NCI-H460 (cell line): ENCODE results near the gene GYPE. TPM values are rescaled to one million over a fixed set of nuclear protein-coding genes. Genes with fewer than 3 reads are reported as not detected.
"Not testable (repeated sequence)": the region's sequence is repeated elsewhere in the genome, so short reads cannot be mapped to it uniquely, and the experiment has no call there.

Source experiments
- DNase-seq: peaks from one replicate; pipeline ENCODE4 v3.0.0-alpha.2; 2016; ENCODE audit warnings: low read depth; ENCODE audit errors: extremely low read depth
- total RNA-seq: library from RNA; depleted of rRNA; stranded (reverse); fragments of >200 nt; shearing (Covaris generic); gene quantifications from 2 replicates; pipeline ENCODE4 v1.2.3, GENCODE V29; 2014; rRNA removed

GYPE gene
- total RNA-seq, 1 experiment from 2014 or later: 2.3 TPM

- DNase-seq: not testable (repeated sequence)
These were observed 34.7 kb downstream of the GYPE start for GRCh38 chr4:143870523-143871268.

DNA sequence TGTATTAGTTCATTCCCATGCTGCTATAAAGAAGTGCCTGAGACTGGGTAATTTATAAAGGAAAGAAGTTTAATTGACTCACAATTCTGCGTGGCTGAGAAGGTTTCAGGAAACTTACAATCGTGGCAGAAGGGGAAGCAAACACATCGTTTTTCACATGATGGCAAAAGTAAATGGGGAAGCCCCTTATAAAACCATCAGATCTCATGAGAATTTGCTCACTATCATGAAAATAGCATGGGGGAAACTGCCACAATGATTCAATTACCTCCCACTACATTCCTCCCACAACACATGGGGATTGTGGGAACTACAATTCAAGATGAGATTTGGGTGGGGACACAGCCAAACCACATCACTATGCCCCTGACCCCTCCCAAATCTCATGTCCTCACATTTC is 35.4 kb downstream of the GYPE start:
- DNase-seq: not testable (repeated sequence)

DNA sequence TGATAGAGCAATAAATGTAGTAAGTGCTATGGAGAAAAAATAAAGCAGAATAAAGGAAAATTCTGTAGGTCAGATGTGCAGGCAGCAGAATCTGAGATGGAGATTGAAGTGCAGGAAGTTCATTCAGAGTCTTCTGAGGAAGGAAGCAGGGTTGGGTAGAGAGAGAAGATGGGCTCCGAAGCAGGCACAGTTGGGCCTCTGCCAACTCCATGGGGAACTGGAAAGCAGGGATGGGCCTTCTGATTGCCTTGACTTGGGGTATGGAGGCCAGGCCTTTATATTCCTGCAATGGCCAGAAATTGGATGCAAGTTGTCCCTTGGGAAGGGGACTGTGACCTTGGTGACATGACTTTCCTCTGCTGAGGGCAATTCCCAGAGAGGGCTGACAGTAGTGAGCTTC is 42.6 kb downstream of the GYPE start:
- not testable (repeated sequence) for DNase-seq

DNA sequence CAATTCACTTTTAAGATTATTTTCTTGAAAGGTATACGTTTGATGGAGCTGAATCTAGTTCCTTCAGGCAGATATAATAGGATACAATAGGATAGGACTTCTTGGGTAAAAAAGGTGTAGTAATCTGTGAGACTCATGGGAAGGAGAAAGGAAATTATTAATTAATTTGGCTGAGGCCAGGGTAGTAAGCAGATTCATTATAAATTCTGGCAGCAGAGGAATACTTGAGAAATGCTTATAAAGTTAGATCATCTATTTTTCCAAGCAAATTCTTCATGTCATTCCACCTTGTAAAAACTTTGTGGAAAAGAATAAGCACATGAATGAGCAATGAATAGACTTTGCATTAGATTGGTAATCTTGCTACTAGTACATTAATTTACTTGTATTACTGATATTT is 46.9 kb downstream of the GYPE start:
- DNase-seq: no peak

DNA sequence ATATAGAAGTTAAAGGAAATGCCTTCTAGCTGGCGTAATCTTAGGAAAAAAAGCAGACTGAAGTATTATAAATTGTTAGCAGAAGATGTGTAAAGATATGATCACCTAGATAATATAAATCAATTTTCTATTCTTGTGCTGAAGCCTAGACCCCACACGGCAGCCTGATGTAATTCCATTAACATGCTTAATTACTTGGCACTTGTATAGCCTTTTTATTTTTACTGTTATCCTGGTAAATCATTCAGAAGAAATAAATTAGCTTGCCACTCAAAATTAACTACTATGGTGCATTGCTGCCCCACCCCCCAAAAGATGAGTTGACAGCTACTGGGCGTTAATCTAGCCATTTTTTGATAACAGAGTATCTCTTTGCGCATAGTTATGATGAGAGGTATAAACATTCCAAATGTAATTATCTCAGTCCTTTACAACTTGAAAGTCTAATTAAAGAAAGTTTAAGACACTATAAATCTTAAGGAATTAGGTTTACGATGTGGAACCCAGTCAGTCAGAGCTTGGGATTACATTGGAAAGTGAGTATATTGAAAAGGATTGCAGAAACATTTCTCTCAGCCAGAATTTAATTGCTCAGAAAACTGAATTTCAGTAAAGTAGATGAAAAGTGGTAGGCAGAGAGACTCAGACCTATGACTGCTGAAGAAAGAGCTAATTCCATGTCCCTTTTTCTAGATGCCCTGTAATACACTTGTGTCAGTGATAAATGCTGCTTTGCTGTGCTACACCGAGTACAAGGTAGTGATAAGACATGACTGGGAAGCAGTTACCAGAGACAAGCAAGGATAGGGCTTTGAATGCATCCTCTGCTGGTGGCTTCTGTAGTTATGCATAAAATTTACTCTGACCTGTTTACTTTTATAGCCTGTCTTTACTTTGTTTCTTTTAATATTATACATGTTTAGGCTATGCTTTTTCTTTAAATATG is 47.7 kb downstream of the GYPE start:
- DNase-seq: not testable (repeated sequence)

DNA sequence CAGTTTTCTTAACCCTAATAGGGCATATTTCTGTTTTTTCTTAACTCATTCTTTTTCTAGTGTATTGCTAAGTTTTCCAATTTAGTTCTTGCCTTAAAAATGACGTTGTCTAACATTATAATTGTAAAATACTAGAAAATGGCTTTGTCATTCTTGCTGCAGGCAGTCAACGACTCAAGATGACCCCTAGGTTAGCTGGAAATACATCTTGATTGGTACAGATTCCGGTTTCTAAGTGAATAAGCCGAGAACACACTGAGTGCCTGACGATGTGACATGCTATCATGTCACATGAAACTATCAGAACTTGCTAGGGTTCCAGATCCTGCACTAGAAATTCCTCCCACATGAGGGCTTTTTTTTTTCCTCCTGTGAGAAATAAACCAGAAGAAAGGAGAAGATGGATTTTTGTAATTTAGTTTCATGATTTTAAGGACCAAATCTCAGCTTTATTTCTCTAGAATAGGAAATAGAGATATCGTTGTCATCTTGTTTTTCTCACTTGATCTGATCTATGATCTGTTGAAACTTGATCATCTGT is 49.3 kb downstream of the GYPE start:
- DNase-seq: not testable (repeated sequence)

DNA sequence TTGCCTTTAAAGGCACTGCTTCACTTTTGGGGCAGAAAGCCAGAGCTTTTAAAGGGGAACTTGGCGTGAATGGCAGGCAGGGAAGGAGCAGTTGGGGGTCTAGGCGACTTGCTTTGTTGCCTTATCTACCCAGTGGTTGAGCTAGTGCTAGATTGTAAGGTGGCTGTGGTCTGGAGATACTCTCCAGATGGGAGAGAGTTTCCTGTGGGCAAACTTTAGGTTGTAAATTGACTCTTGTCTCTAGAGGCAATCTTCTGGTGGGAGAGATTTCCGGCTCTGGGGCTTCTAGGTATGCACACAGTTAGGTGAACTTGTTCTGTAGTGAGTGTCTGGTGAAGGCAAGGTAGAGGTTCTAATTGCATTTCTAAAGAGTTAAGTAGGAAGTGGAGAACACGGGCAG is 50.7 kb downstream of the GYPE start:
- DNase-seq: not testable (repeated sequence)

GRCh38 chr4:143849296-143849695 is 56.1 kb downstream of the GYPE start:
- DNase-seq: not testable (repeated sequence)

DNA sequence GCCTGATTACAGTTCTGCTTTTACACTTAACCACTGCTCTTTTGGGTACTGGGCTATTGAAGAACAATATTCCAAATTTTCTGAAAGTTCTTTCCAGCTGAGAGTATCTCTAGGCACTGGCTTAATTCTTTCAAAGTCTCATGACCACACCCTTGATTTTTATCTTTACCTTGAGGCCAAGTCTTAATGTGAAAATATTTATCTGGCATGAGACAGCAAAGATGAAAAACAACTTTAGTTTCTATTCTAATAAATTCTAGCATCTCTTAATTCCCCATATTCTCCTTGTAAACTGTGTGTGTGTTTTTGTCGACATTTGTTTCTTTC is 61.9 kb downstream of the GYPE start:
- DNase-seq: not testable (repeated sequence)

DNA sequence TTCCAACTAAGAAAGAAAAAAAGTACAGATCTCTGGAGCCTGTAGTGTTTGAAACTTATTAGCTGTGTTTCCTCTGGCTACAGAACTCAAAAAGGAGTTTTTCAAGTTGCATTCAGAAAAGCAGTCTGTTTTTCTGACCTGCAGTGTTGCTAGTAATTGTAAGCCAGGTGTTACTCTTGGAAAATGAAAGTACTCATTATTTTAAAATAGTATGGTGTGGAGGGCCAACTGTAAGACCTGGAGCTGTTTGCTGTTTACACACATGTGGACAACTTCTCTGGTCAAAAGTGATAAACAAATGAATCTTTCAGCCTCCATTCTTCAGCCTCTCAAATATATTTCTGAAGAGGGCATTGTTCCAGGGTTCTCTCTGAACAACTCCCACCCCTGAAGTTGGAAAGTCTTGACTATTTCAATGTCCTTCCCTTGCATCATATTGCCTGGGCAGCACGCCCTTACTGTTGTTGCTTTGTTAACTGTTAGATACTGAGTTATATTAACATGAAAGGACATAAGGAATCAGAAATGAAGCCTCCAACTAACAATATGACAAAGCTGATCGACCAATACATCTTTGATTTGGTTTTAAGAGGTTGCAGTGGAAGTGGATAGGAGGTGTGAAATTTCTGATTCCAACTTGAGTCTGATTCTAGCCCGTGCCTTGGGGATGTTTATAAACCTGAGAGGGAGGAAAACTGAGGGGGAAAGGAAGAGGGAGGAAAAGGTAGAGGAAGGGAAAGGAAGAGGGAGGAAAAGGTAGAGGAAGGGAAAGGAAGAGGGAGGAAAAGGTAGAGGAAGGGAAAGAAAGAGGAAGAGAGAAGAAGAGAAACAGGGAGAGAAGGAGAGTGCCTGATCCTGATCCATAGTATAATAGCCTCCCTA is 62.5 kb downstream of the GYPE start:
- not testable (repeated sequence) for DNase-seq

- DNase-seq: not testable (repeated sequence)
These were observed 65.9 kb downstream of the GYPE start for GRCh38 chr4:143839413-143839812.

DNA sequence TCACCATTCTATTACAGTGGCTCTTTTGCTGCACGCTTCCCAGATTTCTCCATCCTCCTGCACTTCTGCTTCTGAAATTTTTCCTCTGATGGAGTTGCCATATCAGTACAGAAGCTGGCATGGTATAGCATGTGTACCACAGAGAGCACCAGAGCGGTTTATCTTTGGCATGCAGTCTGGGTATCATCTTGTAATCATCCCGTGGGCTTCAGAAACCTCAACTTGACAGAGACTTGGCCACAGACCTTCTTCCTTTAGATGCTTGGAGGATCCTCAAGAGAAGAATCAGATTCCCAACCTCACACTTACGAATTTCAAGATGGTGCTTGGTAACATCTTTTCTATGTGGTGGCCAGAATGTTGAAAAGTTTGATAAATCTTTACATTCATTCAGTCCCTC is 71.2 kb downstream of the GYPE start:
- DNase-seq: not testable (repeated sequence)

GRCh38 chr4:143833676-143834075 is 71.7 kb downstream of the GYPE start:
- DNase-seq: not testable (repeated sequence)

DNA sequence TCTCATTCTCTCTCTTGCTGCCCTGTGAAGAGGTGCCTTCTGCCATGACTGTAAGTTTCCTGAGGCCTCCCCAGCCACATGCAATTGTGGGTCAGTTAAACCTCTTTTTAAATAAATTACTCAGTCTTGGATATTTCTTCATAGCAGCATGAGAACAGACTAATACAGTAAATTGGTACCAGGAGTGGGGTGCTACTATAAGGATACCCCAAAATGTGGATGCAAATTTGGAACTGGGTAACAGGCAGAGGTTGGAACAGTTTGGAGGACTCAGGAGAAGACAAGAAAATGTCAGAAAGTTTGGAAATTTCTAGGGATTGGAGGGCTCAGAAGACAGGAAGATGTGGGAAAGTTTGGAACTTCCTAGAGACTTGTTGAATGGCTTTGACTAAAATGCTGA is 74.8 kb downstream of the GYPE start:
- DNase-seq: not testable (repeated sequence)

- not testable (repeated sequence) for DNase-seq
These were observed 76.1 kb downstream of the GYPE start for GRCh38 chr4:143829239-143829620.

Other genes with a start within 250 kb of the GYPE start
- gene FREM3, start 204.9 kb downstream of the GYPE start, total RNA-seq: not detected in 2 replicates
- gene GYPB, start 113.8 kb upstream of the GYPE start, total RNA-seq: not detected in 2 replicates
- not detected in 2 replicates for gene GYPA, start 235.2 kb upstream of the GYPE start, total RNA-seq